HG02623 (cell line): Measurements from ENCODE around the gene PRKG1.

Experiments
- ATAC-seq: cut with Tn5 transposase; IDR thresholded peaks from one replicate; pipeline ENCODE4 v1.9.1; 2021; ENCODE audit warnings: moderate library complexity; ENCODE audit not compliant: unreplicated experiment

PRKG1 gene

DNA sequence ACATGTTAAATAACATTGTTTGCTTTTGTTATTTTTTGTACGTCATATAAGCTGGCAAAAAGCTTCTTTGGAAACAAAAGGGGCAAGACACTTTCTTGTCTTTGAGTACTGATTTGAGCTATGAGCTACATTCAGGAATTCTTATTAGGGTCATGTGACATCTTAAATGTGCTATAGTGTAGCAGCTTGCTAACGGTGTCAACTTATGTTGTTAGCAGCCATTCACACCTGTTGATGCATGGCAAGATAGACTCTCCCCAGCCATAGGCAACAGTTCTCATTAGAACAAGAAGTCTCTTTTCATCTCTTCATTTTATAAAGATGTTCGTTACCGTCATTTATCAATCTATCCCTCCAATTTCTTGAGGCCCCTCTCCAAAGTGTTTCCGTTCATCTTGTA is 411.4 kb downstream of the PRKG1 start:
- no peak for ATAC-seq

DNA sequence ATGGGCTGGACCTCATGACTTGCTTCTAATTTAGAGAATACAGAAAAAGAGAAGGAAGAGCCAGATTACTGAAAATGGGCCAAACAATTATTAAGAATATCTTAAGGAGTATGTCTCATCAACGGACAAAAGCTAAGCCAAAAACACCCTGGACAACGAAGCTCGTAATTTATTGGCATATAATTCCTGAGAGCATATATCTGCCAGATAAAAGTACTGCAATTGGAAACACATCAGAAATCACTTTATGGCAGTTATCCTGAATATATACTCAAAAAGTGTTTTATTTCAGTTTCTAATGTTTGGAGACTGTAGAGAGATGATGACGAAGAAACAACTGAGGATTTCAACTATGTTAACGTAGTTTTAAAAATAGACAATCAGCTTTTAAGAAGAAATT is 413.3 kb downstream of the PRKG1 start:
- ATAC-seq = no peak

DNA sequence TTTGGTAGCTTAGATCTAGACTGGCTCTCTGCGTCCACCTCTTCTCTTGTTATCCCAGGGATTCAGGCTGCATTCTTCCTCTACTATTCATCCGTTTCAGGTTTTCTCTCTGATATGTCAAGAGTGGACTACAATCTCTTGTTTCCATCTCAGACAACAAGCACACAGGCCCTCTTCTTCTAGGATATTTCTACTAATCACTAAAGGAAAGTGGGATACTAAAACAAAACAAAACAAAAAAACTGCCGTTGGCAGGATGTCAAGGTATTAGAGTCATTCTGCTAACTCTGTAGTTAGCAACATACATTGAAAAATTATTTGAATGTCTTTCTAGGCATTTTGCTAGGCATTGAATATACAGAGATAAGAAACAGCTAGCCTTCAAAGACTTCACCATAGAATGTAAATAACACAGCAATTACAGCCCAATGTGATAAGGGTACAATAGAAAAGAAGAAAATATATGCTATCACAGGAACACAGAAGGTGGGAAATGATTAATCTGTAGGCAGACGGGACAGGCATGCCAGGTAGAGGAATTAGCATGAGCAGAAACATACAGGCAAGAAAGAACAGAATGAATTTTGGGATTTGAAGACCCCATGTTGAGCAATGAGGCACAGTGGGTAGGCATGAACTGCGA is 414.6 kb downstream of the PRKG1 start:
- no peak for ATAC-seq

DNA sequence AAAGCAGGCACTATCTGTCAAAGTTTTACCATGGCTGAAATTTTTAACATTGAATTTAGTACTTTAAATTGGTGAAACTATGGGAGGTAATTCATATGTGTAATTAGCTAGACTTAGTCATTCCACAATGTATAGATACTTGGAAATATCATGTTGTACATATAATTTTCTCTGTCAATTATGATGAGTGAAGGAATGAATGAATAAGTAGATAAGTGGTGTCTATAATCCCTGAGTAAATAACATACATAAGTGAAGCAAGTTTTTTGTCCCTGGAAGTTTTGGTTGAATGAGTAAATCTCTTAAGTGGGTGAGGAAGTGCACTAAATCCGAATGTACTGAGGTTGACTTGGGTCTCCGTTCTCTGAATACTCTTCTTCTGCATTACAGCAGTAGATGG is 424.1 kb downstream of the PRKG1 start:
- no peak for ATAC-seq

DNA sequence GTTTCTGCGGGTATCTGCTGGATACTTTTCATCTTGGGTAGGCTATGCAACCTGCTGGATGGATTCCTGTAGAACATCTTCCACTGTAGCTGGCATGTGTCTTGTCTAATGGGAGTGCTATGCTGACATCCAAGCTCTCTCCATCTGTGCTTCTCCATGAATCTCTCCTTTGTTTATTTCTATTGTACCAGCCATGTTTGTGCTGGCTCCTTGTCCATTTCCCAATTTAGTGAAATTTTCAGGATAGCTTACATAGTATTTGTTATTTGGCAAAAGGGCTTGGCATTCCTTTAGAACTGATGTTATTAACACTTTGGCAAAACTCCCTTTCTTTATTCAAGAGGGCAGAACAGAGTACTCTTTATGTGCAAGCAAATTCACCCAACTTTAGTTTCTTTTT is 427.1 kb downstream of the PRKG1 start:
- ATAC-seq = no peak

DNA sequence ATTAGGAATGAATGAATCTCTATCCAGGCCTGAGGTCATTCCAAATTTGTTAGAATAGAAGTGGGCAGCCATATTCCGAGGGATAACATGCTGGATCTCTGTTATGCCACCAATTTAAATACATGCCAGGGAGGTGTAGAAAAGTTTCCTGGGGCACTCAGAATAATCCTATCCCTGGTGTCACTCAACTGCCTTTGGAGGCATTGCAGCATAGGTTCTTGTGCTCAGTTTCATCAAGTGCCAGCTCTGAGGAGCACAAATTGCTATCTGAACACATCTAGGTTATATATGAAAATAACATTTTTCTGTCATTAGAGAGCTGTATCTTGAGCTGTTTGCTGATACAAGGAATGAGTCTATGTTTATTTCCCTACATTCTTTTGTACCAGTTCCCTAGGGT is 427.8 kb downstream of the PRKG1 start:
- ATAC-seq = no peak

DNA sequence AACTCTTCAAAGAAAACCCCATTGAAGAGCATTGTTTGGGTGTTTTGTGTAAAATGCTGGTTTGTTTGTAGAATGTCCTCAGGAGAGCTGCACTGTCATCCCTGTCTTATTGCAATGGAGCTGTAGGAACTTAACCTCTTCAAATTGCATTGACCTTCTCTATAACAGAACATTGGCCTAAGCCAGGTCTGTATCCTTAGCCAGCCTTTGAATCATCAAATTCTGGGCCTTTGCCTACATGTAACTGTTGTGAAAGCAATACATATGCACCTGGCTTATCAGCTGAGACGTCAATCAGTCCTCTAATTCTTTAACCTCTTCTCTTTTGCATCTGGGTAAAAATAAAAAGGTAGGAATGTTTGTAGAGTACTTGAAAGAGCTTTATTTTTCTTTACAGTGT is 429.1 kb downstream of the PRKG1 start:
- ATAC-seq = no peak

DNA sequence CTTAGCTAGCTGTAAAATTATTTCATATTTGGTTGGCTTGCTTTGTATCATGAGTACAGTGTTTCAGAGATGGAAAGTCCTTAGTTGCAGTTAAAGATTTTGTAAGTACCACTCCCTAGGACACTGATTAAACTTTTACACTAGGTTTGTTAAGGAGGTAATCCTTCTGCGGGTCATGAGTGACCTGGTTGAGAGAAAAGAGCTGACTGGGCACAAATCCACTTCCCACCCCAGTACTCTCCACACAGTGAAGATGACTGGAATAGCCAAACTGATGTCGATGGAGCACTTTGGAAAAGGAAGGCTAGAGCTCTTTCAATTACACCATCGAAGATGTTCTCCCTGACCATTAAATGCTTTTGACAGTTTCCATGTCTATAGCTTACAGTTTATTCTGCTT is 433.2 kb downstream of the PRKG1 start:
- ATAC-seq = no peak

DNA sequence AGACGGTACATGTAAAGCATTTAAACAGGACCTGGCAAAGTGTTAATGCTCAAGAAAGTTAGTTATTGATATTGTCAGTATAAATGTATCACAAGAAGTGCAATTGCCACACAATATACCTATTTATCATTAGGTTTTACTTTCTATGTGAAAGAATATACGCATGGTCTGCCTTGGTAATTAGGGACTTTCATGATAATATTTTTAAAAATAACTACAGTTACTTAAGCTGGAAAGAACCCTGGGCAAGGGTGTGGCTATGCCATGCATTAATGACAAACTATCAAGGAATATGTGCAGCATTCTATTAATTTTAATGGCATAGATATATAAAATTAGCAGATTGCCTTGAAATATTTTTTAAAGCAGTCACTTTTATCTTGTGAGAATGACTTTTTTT is 433.9 kb downstream of the PRKG1 start:
- no peak for ATAC-seq

DNA sequence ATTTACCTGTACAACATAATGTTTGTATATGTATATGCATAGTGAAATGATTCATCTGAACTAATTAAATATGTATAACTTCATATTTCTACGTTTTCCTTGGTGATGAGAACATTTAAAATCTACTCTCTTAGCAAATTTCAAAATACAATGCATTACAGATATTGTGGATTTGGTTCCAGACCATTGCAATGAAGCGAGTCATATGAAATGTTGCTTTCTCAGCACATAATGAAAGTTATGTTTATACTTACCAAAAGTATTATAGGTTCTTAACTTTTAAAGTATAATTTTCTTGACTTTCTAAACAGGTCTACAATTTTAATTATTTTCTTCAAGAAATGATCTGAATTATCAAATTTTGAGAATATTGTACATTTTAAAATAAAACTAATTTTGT is 435.9 kb downstream of the PRKG1 start:
- no peak for ATAC-seq

DNA sequence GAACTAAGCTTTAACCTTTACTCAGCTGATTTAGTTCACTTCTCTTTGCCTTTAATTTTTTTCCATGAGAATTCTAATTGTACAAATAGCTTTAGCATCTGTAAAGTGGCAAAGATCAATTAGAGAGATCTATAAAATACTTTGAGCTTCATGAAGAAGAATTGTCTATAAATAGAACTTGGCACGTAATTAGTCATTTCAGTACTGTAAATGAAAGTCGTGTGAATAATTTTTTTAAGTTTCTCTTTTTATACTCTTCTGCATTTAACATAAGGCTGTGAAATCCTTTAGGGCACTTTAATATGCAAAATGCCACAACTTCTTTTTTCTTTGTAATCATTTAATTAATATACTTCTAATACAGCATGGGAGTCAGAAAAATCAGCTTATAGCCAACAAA is 447.3 kb downstream of the PRKG1 start:
- no peak for ATAC-seq

DNA sequence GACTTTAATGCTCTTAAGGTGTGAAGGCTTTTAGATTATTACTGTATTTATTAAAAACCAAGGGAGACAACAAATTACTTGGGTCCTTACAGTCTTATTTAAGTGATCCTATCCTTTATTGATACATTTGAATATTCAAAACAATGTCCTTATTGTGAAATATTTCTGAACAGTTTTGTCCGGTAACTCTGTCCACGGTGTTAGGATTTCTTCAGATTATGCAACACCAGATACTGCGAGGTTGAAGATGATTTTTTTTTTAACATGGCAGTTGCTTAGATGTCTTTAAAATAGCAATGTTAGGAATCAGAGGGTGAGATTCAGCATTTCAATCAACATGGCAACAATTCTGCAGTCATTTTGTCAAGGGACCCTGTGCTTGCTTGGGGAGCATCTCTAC is 448.6 kb downstream of the PRKG1 start:
- no peak for ATAC-seq

DNA sequence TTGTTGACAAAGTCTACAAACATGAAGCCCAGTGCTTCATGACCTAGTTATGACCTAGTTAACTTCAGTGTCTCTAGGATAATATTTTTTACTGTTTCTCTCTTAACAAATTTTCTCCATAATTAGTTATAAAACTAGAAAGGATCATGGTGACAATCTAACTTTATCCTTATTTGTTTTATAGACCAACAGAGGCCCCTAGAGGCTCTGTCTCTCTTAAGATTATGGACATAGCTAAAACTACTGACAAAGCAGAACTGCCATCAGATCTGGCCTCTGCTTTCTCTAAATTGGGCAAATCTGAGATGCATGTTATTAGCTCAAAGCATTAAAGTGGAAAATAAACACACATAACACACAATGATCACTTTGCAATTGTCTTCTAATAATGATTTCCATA is 449.2 kb downstream of the PRKG1 start:
- ATAC-seq = no peak

DNA sequence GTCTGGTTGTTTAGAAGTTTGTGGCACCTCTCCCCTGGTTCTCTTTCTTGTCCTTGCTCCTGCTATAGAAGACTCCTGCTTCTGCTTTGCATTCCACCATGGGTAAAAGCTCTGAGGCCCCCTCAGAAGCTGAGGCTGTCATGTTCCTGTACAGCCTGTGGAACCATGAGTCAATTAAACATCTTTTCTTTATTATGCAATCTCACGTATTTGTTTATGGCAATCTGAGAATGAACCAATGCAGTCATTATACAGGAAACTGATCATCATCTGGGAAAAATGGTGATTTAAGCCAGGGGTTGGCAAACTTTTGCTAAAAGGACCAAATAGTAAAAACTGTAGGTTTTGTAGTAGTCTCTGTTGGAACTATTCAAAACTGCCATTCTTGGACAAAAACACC is 449.8 kb downstream of the PRKG1 start:
- no peak for ATAC-seq

DNA sequence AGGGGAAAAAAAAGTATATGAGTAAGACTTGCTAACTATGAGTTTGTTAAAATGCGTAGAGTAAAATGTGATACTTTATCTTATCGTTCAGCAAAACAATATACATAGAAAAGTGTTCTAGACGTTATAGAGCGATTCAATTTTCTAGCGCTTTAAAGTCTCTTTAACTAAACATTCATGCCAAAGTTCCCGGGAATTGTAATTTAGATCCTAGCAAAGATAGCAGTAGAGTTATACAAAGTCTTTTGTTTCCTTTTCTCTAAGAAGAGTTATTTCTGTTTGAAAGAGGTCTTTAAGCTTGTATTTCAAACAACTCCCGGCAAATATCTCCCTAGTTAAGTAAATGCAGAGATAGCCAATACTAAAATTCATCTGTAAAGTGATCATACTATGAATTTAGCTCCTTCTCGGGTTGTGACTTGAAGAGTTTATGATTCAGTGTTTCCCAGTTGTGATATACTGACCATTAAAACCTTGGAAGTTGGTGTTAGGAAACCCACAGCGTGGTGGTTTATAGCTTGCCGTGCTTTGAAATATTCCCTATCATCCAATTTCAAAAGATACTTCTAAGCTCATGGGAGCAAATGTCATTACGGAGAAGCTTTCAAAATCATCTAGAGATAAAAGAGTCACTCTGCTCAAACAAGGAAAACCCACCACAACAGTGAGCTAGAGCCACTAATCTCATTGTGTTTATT is 453.4 kb downstream of the PRKG1 start:
- no peak for ATAC-seq

DNA sequence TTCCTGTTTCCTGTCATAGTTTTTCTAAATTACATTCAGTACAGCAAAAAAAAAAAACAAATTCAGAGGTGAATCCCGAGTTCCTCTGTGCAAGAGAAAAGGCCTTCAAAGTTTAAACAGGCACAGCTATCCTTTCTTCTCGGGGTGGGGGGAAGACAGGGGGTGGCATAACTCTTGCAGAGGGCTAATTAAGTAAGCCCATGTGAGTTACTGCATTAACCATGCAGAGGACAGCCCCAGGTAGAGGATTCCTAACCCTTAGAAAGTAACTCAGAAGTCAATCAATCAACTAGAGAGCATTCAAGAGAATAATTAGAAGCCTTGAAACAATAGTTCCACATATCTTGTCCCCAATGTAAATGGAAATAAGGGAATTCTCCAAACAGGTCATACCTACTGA is 454.2 kb downstream of the PRKG1 start:
- no peak for ATAC-seq

DNA sequence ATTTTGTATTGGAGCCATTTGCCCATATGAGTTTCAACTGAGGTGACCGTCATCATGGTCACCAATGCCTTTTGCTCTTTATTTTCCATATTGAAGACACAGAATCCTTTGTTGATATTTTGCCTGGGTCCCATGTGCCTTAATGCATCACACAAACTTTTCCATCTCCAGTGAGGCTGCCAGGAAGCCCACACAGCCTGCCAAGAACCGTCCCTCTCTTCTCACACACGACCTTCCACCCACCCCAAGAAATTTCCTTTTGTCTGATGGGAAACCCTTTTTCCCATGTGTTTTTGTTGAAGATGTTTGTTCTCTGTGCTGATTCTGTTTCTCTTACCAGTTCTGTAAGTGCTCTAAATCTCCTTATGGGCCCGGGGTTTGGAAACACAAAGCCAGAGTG is 456.3 kb downstream of the PRKG1 start:
- ATAC-seq = no peak

DNA sequence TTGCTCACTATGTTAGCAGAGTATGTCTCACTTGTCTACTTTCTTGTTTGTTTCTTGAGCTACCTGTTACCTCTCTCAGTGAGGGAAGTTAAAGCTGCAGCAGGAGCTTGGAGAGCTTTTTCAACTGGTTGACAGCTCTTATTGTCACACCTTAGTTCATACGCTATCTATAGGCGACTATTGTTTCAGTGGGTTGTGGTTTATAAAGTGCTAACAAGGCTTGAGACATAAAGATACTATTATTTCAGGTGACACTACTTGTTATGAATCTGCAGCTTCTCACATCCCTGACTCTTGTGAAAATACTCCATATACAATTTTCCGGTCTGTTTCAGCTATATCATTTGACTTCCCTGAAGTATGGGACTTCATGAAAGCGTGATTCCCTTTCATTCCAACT is 457.8 kb downstream of the PRKG1 start:
- ATAC-seq = no peak

DNA sequence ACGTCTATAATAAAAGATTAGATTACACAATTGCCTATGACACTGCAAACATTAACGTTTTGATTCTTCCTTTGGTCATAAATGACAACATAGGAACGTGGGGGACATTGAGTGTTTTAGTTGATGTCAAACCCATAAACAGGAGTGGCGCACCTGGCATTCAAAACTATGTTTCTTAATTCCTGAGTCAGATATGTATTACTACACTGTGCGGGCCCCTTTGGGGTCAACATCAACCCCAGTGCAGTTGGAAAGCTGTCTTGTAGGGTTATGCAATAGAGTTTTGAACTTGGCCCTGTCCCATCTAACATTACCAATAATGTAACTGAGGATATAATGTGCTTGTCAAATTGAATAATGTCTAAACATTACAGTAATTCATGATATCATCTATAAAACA is 468.6 kb downstream of the PRKG1 start:
- ATAC-seq = no peak

DNA sequence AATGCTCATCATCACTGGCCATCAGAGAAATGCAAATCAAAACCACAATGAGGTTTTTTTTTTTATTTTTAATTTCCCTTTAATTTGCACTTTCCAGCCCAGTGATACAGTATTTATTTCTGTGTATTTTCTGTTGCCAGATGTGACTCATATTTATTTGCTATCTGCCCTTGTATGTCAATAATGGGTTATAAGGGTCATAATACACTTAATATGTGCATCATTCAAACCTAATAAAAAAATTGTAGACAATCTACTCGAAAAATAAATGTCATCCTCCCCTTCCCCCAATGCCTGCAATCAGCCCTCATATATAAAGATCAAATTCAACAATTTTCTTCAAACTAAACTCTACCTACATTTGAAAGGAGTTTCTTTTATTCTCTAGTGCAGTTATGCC is 470.6 kb downstream of the PRKG1 start:
- ATAC-seq = no peak

DNA sequence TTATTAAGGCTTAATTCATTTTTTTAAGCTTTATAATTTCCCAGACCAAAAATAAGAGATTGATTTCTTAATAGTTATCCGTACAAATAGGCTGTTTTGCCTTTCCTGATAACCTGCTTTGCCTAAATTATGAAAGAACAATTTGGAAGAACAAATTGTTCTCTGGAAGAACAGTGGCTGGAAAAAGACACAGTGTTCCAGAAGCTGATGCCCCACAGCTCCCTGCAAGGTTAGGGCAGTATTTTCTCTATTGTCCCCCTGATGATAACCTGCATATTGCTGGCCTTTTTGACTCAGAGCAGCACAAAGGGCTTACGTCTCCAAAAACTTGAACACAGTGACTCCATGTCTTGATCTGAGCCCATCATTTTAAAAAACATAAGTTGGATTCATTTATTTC is 473.7 kb downstream of the PRKG1 start:
- no peak for ATAC-seq

DNA sequence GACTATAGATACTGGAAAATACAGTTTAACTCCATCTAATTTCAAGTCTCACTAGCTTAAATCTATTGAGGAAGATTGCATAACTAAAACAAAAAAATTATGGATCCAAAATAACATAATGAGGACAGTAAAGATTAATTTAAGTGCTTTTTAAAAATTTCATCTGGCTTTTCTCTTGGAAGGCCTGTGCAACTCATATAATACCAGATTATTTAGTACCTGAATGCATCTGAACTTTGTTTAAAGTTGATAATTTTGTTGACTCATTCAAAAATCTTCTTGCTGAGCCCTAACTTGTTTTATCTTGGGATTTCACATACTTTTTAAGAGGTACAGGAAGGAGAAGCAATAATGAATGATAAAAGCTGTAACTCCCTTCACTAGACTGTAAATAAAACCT is 478.6 kb downstream of the PRKG1 start:
- ATAC-seq = no peak

DNA sequence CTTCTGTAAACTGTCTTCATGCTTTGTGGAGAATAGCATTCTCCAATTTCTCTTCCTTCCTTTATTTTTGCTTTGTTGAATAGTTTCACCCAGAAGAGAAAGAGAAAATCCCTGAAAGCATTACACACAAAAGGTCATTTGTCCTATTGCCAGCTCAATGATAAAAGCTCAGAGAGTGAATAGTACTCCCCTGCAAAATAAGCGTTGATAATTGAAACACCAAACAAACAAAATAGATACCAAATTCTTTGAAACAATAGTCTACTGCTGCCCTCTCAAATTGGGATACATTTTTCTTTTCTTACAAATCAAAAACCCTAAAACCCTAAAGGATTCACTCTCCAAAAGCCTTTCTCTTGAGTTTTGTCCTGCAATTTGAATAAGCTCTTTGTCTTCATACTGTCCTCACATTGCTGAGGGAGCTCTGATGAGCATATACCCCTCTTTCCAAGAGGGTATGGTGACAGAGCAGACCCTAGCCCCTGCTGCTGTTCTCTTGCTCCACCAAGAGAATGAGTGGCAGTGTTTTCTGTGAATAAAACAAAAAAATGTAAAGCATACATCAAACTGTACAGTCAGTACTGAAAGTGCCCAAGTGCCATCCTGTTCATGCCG is 490.7 kb downstream of the PRKG1 start:
- ATAC-seq = no peak
